HG02571 (cell line): Measurements from ENCODE around the gene DDAH2.

Source experiments
- ATAC-seq: cut with Tn5 transposase; IDR thresholded peaks from one replicate; pipeline ENCODE4 v1.9.1; 2021; ENCODE audit warnings: mild to moderate bottlenecking, moderate library complexity; ENCODE audit not compliant: unreplicated experiment

The DDAH2 gene

DNA sequence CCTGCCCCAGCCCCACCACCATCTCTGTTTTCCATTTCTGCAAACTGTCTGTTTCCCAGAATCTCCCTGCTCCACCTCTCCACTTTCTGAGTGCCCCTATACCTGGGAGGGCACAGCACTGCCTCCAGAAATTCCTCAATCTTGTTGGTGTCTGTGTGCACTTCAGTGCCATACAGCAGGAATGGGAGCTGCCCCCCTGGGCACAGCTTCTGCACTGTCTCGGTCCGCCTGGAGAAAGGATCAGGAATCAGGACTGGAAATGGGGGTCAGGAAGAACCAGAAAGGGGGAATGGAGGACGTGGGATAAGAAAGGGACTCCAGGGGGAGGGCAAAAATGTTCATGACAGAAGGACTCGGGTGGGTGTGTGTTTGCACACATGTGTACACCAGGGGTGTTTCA lies 4.6 kb upstream of the DDAH2 start:
- no peak for ATAC-seq

DNA sequence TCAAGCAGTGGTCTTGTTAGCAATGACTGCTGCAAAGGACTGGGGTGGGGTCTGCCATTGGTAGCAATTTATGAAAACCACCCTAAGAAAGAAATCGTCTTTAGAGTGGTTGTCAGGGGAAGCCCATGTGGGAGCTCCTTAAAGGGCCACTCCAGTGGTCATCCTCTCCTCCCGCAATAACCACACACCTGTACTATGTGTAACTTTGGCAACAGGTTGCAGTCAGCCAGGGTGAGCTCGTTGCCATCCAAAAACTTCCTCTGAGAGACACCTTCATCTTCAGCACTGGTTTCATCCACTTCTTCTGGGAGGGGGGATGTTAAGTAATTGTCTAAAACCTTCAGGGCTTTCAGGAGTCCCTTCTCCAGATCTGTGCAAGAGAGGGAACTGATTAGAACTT lies 2.9 kb upstream of the DDAH2 start:
- ATAC-seq = no peak

DNA sequence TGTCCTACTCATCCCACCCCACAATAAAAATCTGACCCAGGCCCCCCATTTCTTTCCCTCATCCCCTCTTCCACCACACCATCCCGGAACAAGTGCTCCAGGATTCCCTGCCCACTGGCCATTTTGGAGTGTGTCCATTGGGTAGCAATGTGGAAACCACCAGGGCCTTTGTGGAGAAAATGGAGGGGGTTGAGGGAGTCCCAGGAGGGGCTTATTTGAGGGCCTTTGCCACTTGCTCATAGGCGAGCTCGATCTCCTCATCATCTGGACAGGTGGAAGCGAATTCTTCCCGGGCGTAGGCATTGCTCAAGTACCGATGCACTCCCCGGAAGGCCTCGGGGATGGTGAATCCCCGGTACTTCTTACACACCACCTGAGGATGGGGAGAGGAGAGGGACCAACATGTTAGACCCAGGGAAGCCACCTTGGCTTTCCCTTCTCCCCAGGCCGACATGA lies 1.6 kb upstream of the DDAH2 start:
- ATAC-seq = no peak

DNA sequence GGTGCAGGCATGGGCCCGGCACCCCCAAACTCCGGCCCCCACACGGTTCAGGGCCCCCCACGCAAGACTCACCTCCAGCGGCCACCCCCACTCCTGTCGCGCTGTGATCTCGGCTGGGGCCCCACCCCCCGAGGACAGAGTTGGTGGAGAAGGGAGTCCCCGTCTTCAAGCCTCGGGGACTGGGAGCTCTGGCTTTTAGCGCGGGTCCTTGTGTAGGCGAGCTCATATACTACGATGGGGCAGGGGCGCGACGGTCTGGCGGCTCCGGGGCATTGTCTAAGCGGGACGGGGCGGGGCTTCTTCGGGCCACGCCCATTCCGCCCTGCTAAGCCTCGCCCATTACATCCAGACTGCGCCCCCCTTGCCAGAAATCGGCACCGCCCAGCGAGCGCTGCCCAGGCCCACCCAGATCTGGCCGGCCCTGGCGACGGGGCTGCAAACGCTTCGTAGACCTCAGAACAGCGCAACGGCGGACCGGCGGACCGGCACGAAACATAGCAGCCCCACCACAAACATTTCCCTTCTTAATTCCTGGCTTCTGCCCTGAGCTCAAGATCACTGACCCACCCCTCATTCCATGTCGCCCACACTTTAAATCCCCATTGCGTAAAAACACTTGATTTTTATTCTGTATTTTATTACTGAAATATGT lies 1.0 kb upstream of the DDAH2 start:
- peak; percentile 44 for ATAC-seq

DNA sequence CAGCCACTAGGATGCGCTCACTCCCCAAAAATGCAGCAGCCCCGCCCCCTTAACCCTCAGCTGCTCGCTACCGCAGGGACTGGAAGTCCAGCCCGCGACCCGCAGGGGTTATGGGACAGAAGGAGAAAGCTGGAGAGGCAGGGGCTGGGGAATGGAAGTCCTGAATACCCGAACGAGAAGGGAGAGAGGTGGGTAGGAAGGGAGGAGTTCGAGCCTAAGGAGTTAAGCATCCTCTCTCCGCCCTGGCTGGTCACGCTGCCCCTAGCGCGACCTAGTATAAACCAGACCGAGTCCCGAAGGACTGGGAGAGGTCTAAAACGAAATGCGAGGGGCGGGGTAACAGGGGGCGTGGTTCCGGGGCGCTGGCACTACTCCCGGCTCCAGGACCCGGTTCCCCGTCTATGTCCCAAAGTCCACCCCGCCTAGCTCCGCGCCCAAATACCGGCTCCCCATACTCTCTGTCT lies 448 bp upstream of the DDAH2 start:
- peak; percentile 37 for ATAC-seq

DNA sequence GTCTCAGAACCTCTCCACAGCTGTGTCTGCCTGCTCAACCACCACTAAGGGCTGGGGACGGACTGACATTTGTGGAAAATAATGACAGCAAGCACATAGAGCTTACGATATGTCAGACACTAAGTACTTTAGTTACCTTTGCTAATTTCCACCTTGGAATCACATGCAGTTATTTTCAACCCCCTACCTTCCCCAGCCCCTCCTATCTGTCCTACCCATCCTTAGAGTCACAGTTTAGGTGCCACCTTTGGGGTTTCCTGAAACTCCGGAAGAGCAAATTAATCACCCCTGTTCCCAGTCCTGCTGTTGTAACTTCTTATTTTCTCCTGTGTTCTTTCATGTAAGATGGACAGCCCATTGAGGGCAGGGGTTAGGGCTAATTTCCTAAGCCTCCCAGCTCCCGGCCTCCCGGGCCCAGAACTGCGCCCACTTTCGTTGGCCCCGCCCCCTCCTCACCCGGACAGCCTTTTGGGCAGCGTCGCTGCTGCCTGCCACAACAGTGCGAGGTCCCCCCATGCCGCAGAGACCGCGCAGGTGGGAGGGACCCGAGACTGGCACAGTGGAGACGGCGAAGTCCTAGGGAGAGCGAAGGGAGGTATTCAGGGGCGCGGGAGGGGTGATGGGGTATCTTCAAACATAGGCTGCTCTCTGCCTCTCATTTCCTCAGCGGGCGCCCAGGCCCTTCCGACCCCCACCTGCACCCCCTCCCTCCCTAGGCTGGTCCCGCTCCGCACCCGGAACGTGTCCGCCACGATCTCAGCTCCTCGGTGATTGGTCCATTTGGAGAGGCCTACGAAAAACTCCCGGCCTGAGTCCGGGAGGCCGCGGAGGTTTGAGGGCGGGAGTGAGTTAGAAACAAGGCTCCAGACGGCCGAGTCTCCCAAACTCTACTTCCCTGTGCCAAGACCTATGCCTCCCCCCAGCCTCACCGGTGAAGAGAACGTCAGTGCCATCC lies 1.1 kb downstream of the DDAH2 start:
- no peak for ATAC-seq

DNA sequence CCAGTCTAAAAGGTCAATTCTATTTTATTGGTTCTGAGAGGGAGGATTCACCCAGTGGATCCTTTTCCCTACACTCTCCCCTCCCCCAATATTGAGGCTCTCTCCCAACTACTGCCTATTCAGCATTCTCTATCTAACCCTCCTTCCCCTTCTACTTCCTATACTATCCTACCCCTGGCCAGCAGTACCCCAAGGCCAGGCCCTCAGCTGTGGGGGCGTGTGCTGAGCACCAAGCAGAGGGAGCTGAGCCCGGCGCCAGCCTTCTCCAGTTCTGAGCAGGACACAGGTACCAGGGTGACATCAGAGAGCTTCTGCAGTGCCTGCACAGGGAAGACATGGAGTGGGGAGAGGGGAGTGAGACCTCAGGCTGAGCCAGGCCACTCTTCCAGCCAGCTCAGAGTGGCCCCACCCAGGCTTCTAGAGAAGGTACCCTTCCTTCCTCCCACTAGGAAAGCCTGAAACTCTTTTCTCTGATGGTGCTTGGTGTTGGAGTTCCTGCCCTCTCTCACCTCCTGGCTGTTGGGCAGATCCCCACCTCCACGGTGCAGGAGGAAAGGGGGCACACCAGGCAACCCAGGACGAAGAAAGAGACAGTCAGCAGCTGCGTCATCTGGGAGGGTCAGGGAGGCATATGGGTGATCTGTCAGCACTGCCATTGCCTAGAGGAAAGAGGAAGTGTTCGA lies 1.9 kb downstream of the DDAH2 start:
- no peak for ATAC-seq

DNA sequence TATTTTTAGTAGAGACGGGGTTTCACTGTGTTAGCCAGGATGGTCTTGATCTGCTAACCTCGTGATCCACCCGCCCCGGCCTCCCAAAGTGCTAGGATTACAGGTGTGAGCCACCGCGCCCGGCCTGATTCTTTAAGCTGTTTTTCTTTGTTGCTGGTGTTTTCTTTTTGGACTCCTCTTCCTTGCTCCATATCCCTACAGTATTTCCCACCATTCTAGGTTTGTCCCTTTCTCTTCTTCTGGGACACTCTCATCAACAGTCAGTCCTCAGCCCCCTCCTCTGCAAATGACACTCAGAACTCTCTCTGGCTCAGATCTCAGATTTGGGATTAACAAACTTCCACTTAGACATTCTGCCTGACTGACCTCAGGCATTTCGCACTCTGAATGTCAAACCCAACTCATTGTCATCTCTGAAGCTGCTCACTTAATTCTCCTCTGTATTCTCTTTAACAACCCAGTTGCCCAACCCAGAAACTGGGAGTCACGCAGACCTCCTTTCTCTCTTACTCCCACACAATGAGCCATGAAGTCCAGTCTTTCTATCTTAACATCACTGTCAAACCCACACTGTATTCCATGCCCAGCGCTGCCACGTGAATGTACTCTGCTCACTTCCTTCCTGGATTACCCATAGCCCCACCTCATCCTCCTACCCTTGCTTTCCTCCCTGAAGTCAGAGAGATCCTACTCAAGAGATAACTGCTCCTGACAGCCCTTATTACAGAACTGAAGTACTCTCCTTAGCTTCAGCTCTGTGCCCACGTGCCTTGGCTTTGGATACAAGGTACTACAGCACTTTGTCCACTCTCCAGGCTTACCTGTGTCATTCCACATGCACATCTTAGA lies 3.4 kb downstream of the DDAH2 start:
- ATAC-seq = no peak

DNA sequence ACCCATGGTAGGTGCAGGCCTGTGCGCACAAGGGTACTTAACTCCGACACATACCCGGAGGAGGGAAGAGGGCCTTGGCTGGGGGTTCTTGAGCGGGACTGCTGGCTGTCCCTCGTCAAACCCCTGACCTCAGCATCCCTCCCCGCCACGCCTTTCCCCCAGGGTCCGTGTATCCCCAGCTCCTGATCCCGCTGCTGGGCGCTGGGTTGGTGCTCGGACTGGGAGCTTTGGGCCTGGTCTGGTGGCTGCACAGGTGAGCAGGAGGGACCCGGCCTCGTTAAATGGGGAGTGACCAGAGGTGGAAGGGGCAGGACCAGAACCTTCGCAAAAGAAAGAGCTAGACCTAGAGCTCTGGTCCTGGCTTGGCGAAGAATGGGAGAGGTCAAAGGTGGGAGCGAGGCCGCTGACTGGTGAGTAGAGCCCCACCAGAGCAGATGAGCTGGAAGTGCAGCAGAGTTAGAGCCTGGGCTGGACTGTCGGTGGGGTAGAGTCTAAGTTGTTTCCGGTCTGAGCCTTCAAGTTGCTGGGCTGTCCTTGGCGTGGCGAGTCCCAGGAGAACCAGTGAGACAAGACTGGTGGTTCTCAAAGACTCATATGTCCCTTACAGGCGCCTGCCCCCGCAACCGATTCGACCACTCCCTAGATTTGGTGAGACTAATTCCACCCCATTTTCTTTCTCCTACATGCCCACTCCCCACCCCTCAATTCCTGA lies 5.0 kb downstream of the DDAH2 start:
- ATAC-seq = no peak

DNA sequence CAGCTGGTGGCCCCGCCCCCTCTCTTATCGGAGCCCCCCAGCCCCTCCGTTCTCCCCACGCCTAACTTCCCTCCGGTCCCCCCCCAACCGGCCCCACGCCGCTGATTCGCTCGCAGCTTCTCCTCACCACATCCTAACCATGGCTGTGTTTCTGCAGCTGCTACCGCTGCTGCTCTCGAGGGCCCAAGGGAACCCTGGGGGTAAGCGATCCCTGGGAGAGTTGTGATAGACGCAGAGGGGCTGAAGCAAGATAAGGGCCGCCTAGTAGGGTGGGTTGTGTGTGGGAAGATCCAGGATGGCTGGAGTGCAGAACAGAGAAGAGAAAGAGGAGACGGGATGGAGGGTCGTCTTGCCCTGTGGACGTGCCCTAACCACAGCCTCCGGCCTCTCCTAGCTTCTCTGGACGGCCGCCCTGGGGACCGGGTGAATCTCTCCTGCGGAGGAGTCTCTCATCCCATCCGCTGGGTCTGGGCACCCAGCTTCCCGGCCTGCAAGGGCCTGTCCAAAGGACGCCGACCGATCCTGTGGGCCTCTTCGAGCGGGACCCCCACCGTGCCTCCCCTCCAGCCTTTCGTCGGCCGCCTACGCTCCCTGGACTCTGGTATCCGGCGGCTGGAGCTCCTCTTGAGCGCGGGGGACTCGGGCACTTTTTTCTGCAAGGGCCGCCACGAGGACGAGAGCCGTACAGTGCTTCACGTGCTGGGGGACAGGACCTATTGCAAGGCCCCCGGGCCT lies 5.7 kb downstream of the DDAH2 start, which contains the start of gene MPIG6B:
TSS of gene MPIG6B (plus strand) at position 129 of the 735 bp plus-strand sequence. CDS start at position 140, 11 bp downstream.
- no peak for ATAC-seq

DNA sequence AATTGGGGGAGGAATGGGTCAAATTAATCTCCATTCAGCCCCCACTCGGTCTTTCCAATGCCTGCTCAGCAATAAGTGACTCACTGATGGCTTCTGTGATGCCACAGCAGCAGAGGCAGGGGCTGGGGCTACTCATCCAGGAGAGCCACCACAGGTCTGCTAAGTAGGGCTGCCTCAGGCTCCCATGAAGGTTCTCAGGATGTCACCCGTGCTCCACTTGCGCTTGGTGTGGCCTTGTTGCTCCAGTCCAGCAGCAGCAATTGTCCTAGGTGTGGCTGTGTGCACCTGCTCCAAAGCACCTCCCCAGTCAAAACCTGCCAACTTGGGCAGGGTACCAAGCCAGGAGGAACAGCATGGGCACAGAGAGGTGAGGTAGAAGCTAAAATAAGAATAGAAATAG lies 6.9 kb downstream of the DDAH2 start:
- ATAC-seq = no peak

DNA sequence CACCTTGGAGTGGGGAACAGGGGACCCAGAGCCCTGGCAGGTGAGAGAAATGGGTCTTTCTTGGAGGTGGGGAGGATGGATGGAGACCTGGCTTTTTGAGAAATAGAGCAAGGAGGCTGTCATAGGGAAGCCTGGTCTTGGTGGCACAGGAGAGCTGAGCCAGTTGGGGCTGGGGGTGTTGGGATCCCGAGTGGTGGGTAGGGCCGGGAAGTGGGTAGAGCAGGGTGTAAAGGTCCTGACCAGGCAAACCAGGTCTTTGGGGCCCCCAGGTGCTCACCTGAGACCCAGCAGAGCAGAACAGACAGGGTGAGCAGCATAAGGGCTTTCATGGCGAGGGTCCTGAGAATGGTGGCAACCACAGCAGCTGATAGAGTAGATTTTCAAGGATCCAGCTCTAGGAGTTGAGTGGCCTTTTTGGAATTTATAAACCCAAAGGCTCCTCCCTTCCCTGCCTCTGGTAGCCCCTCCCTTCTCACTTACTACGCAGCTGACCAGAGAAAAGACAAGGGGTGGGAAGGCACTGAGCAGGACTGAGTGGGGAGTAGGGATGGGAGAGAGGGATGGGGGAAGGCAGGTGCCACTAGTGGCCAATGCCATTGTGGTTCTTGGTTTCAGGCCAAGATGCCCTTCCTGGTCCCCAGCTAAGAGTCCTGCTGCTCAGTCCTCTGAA lies 7.6 kb downstream of the DDAH2 start, which contains the start of gene LY6G6C:
TSS of gene LY6G6C (minus strand) at position 396 of the 670 bp plus-strand sequence. CDS start at position 329, 67 bp downstream.
- no peak for ATAC-seq

DNA sequence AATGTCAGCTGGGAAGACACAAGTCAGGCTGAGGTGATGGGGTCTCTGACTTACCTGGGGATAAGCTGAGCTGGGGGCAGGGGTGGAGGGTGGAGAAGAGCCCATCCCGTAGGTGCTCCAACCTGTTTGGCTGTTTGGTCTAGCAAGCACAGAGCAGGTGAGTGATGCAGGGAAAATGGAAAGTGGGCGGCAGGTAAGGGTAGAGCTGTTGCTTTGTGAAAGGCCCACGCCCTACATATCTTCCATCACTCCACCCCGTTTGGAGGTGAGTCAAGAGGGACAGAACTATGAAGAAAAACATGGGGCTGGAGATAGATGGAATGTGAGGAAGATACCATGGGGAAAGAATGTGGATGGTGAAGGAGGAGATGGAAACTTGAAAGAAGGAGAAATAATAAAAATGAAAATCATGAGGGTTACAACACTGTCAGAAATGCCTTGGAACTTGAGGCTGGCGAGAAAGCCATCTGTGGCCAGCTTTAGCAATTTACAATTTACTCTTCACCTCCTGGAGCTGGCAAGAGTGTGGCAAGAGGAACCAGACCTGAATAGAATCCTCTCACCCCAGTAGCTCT lies 8.8 kb downstream of the DDAH2 start:
- ATAC-seq = no peak

DNA sequence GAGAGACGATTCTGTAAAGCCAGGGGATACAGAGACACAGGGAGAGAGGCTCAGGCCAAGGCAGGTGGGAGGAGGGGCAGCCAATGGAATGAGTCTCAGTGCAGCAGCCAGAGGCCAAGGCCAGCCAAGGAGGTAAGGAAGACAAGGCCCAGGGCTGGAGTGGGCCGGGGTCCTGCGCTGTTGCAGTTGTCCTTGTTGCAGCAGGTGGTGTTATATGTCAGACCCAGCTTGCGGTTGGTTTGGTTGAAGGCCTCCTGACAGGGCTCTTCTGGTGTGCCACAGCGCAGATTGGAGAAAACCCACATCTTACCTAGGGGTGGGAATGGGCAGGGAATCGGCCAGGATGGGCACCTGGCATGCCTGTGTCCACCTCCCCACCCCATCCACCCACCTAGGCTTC lies 10.1 kb downstream of the DDAH2 start:
- no peak for ATAC-seq

DNA sequence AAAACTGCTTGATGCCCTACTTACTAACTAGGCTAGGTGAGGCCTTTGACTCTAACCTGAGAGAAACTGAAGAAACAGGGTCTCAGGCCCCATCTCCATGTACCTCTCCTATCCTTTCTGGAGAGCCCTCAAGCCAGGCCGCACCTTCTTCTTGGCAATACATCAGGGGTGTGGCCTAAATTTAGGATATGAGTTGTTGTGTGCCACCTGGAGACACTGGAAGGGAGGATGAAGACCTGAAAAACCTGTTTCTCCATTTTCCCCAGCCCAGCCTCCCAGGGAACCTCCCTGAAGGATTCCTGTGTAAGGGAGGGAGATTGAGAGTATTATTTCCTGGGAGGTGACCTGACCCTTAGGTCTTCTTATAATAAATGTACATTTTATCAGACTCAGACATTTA lies 10.8 kb downstream of the DDAH2 start:
- no peak for ATAC-seq

DNA sequence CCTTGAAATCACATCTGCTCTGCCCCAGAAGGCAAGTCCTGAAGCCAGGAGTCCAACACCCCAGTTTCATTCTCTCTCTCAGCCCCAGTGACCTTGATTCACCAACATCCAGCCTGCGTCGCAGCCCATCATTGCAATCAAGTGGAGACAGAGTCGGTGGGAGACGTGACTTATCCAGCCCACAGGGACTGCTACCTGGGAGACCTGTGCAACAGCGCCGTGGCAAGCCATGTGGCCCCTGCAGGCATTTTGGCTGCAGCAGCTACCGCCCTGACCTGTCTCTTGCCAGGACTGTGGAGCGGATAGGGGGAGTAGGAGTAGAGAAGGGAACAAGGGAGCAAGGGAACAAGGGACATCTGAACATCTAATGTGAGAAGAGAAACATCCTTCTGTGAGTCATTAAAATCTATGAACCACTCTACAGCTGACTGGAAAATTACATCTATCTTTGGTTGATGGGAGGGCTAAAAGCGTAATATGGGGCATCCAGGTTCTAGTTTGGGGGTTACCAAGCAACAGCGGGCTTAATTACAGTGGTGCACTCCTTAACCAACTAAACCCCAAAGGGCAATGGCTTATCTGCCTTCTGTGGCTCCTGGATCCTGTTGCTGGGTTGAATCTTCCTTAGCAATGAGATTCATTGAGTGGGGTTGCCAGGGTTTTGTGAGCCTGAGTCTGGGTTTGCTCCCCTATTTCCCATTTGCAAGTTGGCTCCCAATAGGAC lies 11.4 kb downstream of the DDAH2 start:
- no peak for ATAC-seq
